Trophoblast cell (in vitro differentiated cells and primary cell): ENCODE measurements around the gene CCDC92.
A peak's percentile ranks its signal among the peaks of the same experiment; 100 is the strongest.

Experiments used
- DNase-seq, 2 donors: peaks; one replicate each; pipeline ENCODE4 v3.0.0-alpha.2; 2016
- H2AFZ ChIP-seq: 2 replicates; pipeline ENCODE4 v1.6.1; 2013; ENCODE audit warnings: low read length, moderate library complexity, mild to moderate bottlenecking; ENCODE audit not compliant: insufficient read depth, poor library complexity
- H2AK5ac ChIP-seq: 2 replicates; pipeline ENCODE4 v1.6.1; 2013; ENCODE audit warnings: mild to moderate bottlenecking, low read length
- H2BK120ac ChIP-seq: 2 replicates; pipeline ENCODE4 v1.6.1; 2013; ENCODE audit warnings: low read length, mild to moderate bottlenecking, moderate library complexity; ENCODE audit not compliant: insufficient read depth, poor library complexity
- H2BK12ac ChIP-seq: 2 replicates; pipeline ENCODE4 v1.6.1; 2013; ENCODE audit warnings: mild to moderate bottlenecking, low read length, moderate library complexity
- H2BK5ac ChIP-seq: 2 replicates; pipeline ENCODE4 v1.6.1; 2013; ENCODE audit warnings: low read length, low read depth, moderate library complexity, mild to moderate bottlenecking; ENCODE audit not compliant: poor library complexity
- H3K14ac ChIP-seq: 2 replicates; pipeline ENCODE4 v1.6.1; 2013; ENCODE audit warnings: mild to moderate bottlenecking, low read length
- H3K18ac ChIP-seq: 2 replicates; pipeline ENCODE4 v1.6.1; 2013; ENCODE audit warnings: mild to moderate bottlenecking, low read length
- H3K23ac ChIP-seq: 2 replicates; pipeline ENCODE4 v1.6.1; 2013; ENCODE audit warnings: low read length
- H3K27ac ChIP-seq: 2 replicates; pipeline ENCODE4 v1.5.1; 2013; ENCODE audit warnings: low read depth, mild to moderate bottlenecking, inconsistent platforms, low read length, moderate library complexity
- H3K27me3 ChIP-seq: 2 replicates; pipeline ENCODE4 v1.6.1; 2013; ENCODE audit warnings: inconsistent platforms, mild to moderate bottlenecking, low read length, moderate library complexity; ENCODE audit not compliant: insufficient read depth
- H3K36me3 ChIP-seq, 2 experiments: 1 replicate in 1 of 2; 2 replicates in 1 of 2; pipeline ENCODE4 v1.6.1; 2013; ENCODE audit warnings: low read length in 2 of 2, mild to moderate bottlenecking in 2 of 2, moderate library complexity in 1 of 2; ENCODE audit not compliant: insufficient read depth in 2 of 2, control insufficient read depth in 1 of 2
- H3K4ac ChIP-seq: 2 replicates; pipeline ENCODE4 v1.6.1; 2013; ENCODE audit warnings: low read depth, mild to moderate bottlenecking, low read length, moderate library complexity
- H3K4me1 ChIP-seq, 2 experiments: 1 replicate in 1 of 2; 2 replicates in 1 of 2; pipeline ENCODE4 v1.6.1; 2013; ENCODE audit warnings: low read length in 2 of 2, mild to moderate bottlenecking in 2 of 2, moderate library complexity in 1 of 2; ENCODE audit not compliant: insufficient read depth in 2 of 2, control insufficient read depth in 1 of 2
- H3K4me2 ChIP-seq: 2 replicates; pipeline ENCODE4 v1.6.1; 2013; ENCODE audit warnings: inconsistent platforms, mild to moderate bottlenecking, low read length, moderate library complexity
- H3K4me3 ChIP-seq: 2 replicates; pipeline ENCODE4 v1.5.1; 2013; ENCODE audit warnings: mild to moderate bottlenecking, low read depth, low read length, inconsistent platforms
- H3K79me1 ChIP-seq: one replicate; pipeline ENCODE4 v1.6.1; 2013; ENCODE audit warnings: low read length
- H3K79me2 ChIP-seq: 2 replicates; pipeline ENCODE4 v1.6.1; 2013; ENCODE audit warnings: low read length, mild to moderate bottlenecking; ENCODE audit not compliant: control insufficient read depth, insufficient read depth, poor library complexity
- H3K9ac ChIP-seq: 2 replicates; pipeline ENCODE4 v1.6.1; 2013; ENCODE audit warnings: mild to moderate bottlenecking, low read length
- H3K9me3 ChIP-seq: 2 replicates; pipeline ENCODE4 v1.6.1; 2013; ENCODE audit warnings: low read depth, mild to moderate bottlenecking, control low read depth, inconsistent platforms, low read length; ENCODE audit not compliant: insufficient read depth
- H4K12ac ChIP-seq: 2 replicates; pipeline ENCODE4 v1.6.1; 2013; ENCODE audit warnings: low read depth, mild to moderate bottlenecking, low read length, moderate library complexity
- H4K8ac ChIP-seq: 2 replicates; pipeline ENCODE4 v1.6.1; 2013; ENCODE audit warnings: low read depth, mild to moderate bottlenecking, low read length, moderate library complexity
- H4K91ac ChIP-seq: one replicate; pipeline ENCODE4 v1.6.1; 2013; ENCODE audit warnings: low read depth, mild to moderate bottlenecking, low read length, moderate library complexity
- WGBS: extraction: QIAGEN DNeasy Blood & Tissue Kit; methylation state at CpG from one replicate; pipeline ENCODE4 v1.1.7; 2013; ENCODE audit warnings: missing lambda C conversion rate; ENCODE audit not compliant: insufficient read length, insufficient coverage; ENCODE audit errors: extremely low coverage; 5-methylcytosine and 5-hydroxymethylcytosine counted together

Gene CCDC92

DNA sequence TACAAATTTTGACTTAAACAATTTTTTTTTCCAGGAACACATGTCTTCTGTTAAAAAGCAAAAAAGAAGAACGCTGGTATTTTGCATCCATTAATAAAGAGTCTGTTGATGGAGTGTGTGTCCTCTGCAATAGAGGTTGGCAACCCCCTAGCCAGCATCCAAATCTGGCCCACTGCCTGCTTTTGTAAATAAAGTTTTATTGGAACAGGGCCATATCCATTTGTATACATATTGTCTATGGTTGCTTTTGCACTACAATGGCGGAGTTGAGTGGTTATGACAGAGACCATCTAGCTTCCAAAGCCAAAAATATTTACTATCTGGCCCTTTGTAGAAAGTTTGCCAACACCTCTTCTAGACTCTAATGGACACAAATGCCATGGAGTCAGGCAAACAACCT lies 49.6 kb downstream of the CCDC92 start:
- no peak overlapping the region for H3K23ac ChIP-seq
- H2BK120ac ChIP-seq: peak overlapping the region; percentile 78
- H3K9ac ChIP-seq: no peak overlapping the region
- peaks cover 2 to 9% of the 10 kb centered on the region in 2 experiments for H3K4me1 ChIP-seq
- H3K36me3 ChIP-seq: peaks cover 0 to 2% of the 10 kb centered on the region in 2 experiments
- no peak overlapping the region for H3K27ac ChIP-seq
- DNase-seq: no peak
- peaks cover 4% of the 10 kb centered on the region for H3K9me3 ChIP-seq
- no peaks in the 10 kb centered on the region for H3K27me3 ChIP-seq
- H3K79me1 ChIP-seq: peaks cover 3% of the 10 kb centered on the region
- H3K14ac ChIP-seq: peak overlapping the region; percentile 77
- H3K79me2 ChIP-seq: no peaks in the 10 kb centered on the region
- WGBS: no CpG with 5 or more reads among the region's 2 CpGs
- H4K91ac ChIP-seq: peak overlapping the region; percentile 76
- H2AFZ ChIP-seq: no peak overlapping the region
- peak overlapping the region; percentile 61 for H4K8ac ChIP-seq
- H4K12ac ChIP-seq: no peak overlapping the region
- peak overlapping the region; percentile 92 for H2BK12ac ChIP-seq
- no peak overlapping the region for H3K18ac ChIP-seq
- H2AK5ac ChIP-seq: peak overlapping the region; percentile 79
- no peak overlapping the region for H3K4me2 ChIP-seq
- H3K4me3 ChIP-seq: no peak overlapping the region
- no peak overlapping the region for H2BK5ac ChIP-seq
- H3K4ac ChIP-seq: no peak overlapping the region

GRCh38 chr12:123919980-123920360 lies 52.7 kb downstream of the CCDC92 start:
- Histone ChIP-seq H2BK12ac (no peak overlapping the region), H3K27me3 (no peaks in the 10 kb centered on the region), H3K27ac (no peak overlapping the region), H3K14ac (no peak overlapping the region), H3K9ac (no peak overlapping the region), H2BK5ac (no peak overlapping the region), H3K23ac (no peak overlapping the region), H2AK5ac (no peak overlapping the region), H3K18ac (no peak overlapping the region), H2AFZ (no peak overlapping the region), H4K12ac (no peak overlapping the region), H3K4ac (no peak overlapping the region), H3K79me1 (peaks cover 11% of the 10 kb centered on the region), H3K4me1 (peaks cover 3 to 14% of the 10 kb centered on the region in 2 experiments), H3K4me2 (no peak overlapping the region), H4K8ac (no peak overlapping the region), H3K36me3 (peaks cover 2 to 3% of the 10 kb centered on the region in 2 experiments), H3K79me2 (no peaks in the 10 kb centered on the region), H3K9me3 (peaks cover 4% of the 10 kb centered on the region), H4K91ac (no peak overlapping the region), H3K4me3 (no peak overlapping the region), H2BK120ac (no peak overlapping the region)
- DNase-seq: no peak
- WGBS: no CpG with 5 or more reads among the region's 3 CpGs

DNA sequence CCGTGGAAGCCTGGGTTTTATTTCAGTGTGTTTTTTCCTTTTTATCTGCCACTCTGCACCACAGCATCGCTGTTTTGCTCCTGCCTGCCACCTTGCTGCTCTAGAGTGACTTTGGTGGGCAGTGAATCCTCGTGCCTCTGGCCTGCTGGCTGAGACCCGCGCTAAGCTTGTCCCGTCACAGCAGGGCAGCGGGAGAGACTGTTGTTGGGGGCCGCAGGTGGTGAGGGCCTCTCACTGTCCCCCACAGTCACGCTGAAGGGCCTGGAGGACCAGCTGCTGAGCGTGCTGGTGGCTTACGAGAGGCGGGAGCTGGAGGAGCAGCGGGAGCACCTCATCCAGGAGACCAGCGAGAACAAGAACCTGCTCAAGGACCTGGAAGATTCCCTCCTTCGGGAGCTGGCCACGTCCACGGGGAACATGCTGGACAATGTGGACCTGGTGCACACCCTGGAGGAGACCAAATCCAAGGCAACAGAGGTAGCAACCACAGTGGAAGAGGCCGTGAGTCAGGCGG lies 55.2 kb downstream of the CCDC92 start:
- no peak overlapping the region for H3K9ac ChIP-seq
- no peak overlapping the region for H2BK5ac ChIP-seq
- H3K4me2 ChIP-seq: no peak overlapping the region
- H2BK120ac ChIP-seq: no peak overlapping the region
- peak overlapping the region; percentile 12 for H4K12ac ChIP-seq
- H3K14ac ChIP-seq: peak overlapping the region; percentile 62
- H3K27me3 ChIP-seq: no peaks in the 10 kb centered on the region
- peak overlapping the region; percentile 40 for H4K8ac ChIP-seq
- H3K4me1 ChIP-seq: peaks cover 7 to 12% of the 10 kb centered on the region in 2 experiments
- no peak for DNase-seq
- peak overlapping the region; percentile 36 for H4K91ac ChIP-seq
- WGBS: no CpG with 5 or more reads among the region's 19 CpGs
- no peaks in the 10 kb centered on the region for H3K79me2 ChIP-seq
- H2AFZ ChIP-seq: no peak overlapping the region
- H3K4ac ChIP-seq: no peak overlapping the region
- H2BK12ac ChIP-seq: peak overlapping the region; percentile 80
- H3K36me3 ChIP-seq: peaks cover 2 to 3% of the 10 kb centered on the region in 2 experiments
- peak overlapping the region; percentile 52 for H2AK5ac ChIP-seq
- H3K23ac ChIP-seq: no peak overlapping the region
- peaks cover 6% of the 10 kb centered on the region for H3K9me3 ChIP-seq
- no peak overlapping the region for H3K27ac ChIP-seq
- H3K79me1 ChIP-seq: peaks cover 15% of the 10 kb centered on the region
- H3K18ac ChIP-seq: peak overlapping the region; percentile 41
- no peak overlapping the region for H3K4me3 ChIP-seq

GRCh38 chr12:123916729-123917128 lies 55.9 kb downstream of the CCDC92 start:
- Histone ChIP-seq H3K79me1 (peaks cover 15% of the 10 kb centered on the region), H3K36me3 (peaks cover 2 to 3% of the 10 kb centered on the region in 2 experiments)

More at GRCh38 chr12:123916729-123917128, 55.9 kb downstream of the CCDC92 start:
- no peak overlapping the region for H3K4me3 ChIP-seq
- no peak overlapping the region for H4K8ac ChIP-seq
- no peak overlapping the region for H3K23ac ChIP-seq
- H4K91ac ChIP-seq: no peak overlapping the region
- no peak overlapping the region for H2BK12ac ChIP-seq
- H3K9ac ChIP-seq: no peak overlapping the region
- H3K9me3 ChIP-seq: peaks cover 6% of the 10 kb centered on the region
- H3K4me2 ChIP-seq: no peak overlapping the region
- no peak overlapping the region for H3K4ac ChIP-seq
- H3K18ac ChIP-seq: no peak overlapping the region
- H2BK5ac ChIP-seq: no peak overlapping the region
- no peak overlapping the region for H2BK120ac ChIP-seq
- H2AFZ ChIP-seq: no peak overlapping the region
- no peak overlapping the region for H2AK5ac ChIP-seq
- no peak overlapping the region for H3K27ac ChIP-seq
- no CpG with 5 or more reads among the region's 5 CpGs for WGBS
- no peaks in the 10 kb centered on the region for H3K27me3 ChIP-seq
- H3K4me1 ChIP-seq: peaks cover 7 to 12% of the 10 kb centered on the region in 2 experiments
- no peak overlapping the region for H4K12ac ChIP-seq
- no peak overlapping the region for H3K14ac ChIP-seq
- H3K79me2 ChIP-seq: no peaks in the 10 kb centered on the region
- no peak for DNase-seq
